ENCODE results near the gene FBXO46. TPM values are rescaled to one million over a fixed set of nuclear protein-coding genes. Genes with fewer than 3 reads are reported as not detected.

The FBXO46 gene
- total and polyA plus RNA-seq, 2 donors (not counting 3 experiments of a cell fraction or from before 2014, with no cell fraction given) = 7.7 to 21.2 TPM

- peaks cover 3 to 15% of the 10 kb centered on the region in 2 experiments for H3K36me3 ChIP-seq (ENCODE audit: control insufficient read depth in 2 of 2, extremely low read depth in 1 of 2, insufficient read depth in 2 of 2, low read length in 2 of 2)
- H3K9ac ChIP-seq (replicated peaks; ENCODE audit: extremely low read depth, insufficient read depth, low read length) = no peak overlapping the region
- no peaks in the 10 kb centered on the region for H3K79me2 ChIP-seq (ENCODE audit: control insufficient read depth, insufficient read depth, low read length)
- H3K9me1 ChIP-seq (replicated peaks; ENCODE audit: control insufficient read depth, extremely low read depth, insufficient read depth, low read length) = no peaks in the 10 kb centered on the region
- FAIRE-seq = no peak
- intact Hi-C loops (cut with micrococcal nuclease) = no loop called here
- no peaks in the 10 kb centered on the region for H3K9me3 ChIP-seq (replicated peaks; ENCODE audit: control insufficient read depth, insufficient read depth, low read length)
- no peaks in the 10 kb centered on the region for H3K27me3 ChIP-seq (ENCODE audit: control insufficient read depth in 2 of 2, insufficient read depth in 2 of 2, low read length in 2 of 2)
- no peak overlapping the region for H3K27ac ChIP-seq (ENCODE audit: insufficient read depth, low read depth, low read length)
- BruUV-seq (replicated peaks) = no TSS peak
- no peaks in the 10 kb centered on the region for H4K20me1 ChIP-seq (replicated peaks; ENCODE audit: control insufficient read depth, extremely low read depth, insufficient read depth, low read length)
- H3K4me2 ChIP-seq (ENCODE audit: insufficient read depth, low read length) = no peak overlapping the region
- ChIA-PET CTCF (no interaction called here), POLR2A (no interaction called here)
- dilution Hi-C loops (cut with MboI; ENCODE audit: extremely low pct_ligation_motif_present, low sequenced_read_pairs) = no loop called here
- no peak for DNase-seq (ENCODE audit: low read depth, low spot score)
- no peak overlapping the region for H3K4me3 ChIP-seq (replicated peaks in 1 of 3; ENCODE audit: insufficient read depth in 1 of 3, low read depth in 1 of 3, low read length in 3 of 3)
- H3K4me1 ChIP-seq (ENCODE audit: control insufficient read depth, extremely low read depth, insufficient read depth, low read length) = peaks cover 5% of the 10 kb centered on the region
- H2AFZ ChIP-seq (ENCODE audit: low read depth, low read length) = no peak overlapping the region
- TF ChIP-seq POLR2A (IDR thresholded peaks at IDR 0.05; ENCODE audit: low read depth, low read length) (no peak), FOS (IDR thresholded peaks at IDR 0.05; ENCODE audit: borderline replicate concordance, insufficient read depth, low read length) (no peak), CTCF (IDR thresholded peaks at IDR 0.05; ENCODE audit: extremely low read depth in 1 of 2, insufficient read depth in 1 of 2, low read depth in 1 of 2, low read length in 2 of 2) (no peak), EZH2 (IDR thresholded peaks at IDR 0.05; ENCODE audit: borderline replicate concordance, low read depth, low read length, severe bottlenecking) (no peak), JUN (IDR thresholded peaks at IDR 0.05; ENCODE audit: borderline replicate concordance, insufficient read depth, insufficient read length, low read depth) (no peak), GATA2 (IDR thresholded peaks at IDR 0.05; ENCODE audit: insufficient read depth, insufficient read length, low read depth, low read length) (no peak), POLR2AphosphoS5 (IDR thresholded peaks at IDR 0.05; ENCODE audit: insufficient read depth, low read depth, low read length) (no peak), MYC (IDR thresholded peaks at IDR 0.05; ENCODE audit: low read depth, low read length) (no peak), MAX (IDR thresholded peaks at IDR 0.05; ENCODE audit: insufficient read depth, insufficient read length) (no peak)
Observed at GRCh38 chr19:45778010-45778661, 47.4 kb upstream of the FBXO46 start.

All from endothelial cell of umbilical vein (primary cell).